Neural cell (in vitro differentiated cells): ENCODE measurements around the gene RAP1A. TPM values are rescaled to one million over a fixed set of nuclear protein-coding genes. Genes with fewer than 3 reads are reported as not detected.
"Not testable (repeated sequence)": the region's sequence is repeated elsewhere in the genome, so short reads cannot be mapped to it uniquely, and the experiment has no call there.

Experiments
- H2AFZ ChIP-seq: fragments of 200-600, 300-800 bp; sonication (generic), shearing (Covaris generic); 2 replicates; pipeline ENCODE4 v1.6.0; 2014; ENCODE audit warnings: low read depth, mild to moderate bottlenecking, antibody characterized with exemption, low read length, moderate library complexity
- H3F3A ChIP-seq: fragments of 200-600 bp; shearing (Covaris generic); 2 replicates; pipeline ENCODE4 v1.6.1; 2016; ENCODE audit warnings: mild to moderate bottlenecking, moderate library complexity, mixed read lengths, antibody characterized with exemption, low read length; ENCODE audit not compliant: insufficient read depth, poor library complexity, severe bottlenecking
- H3K27ac ChIP-seq: fragments of 200-600, 300-800 bp; sonication (generic), shearing (Covaris generic); 2 replicates; pipeline ENCODE4 v1.5.1; 2014; ENCODE audit warnings: mild to moderate bottlenecking, low read length, moderate library complexity
- H3K27me3 ChIP-seq: fragments of 300-800, 200-600 bp; sonication (generic), shearing (Covaris generic); 2 replicates; pipeline ENCODE4 v1.6.0; 2014; ENCODE audit warnings: mild to moderate bottlenecking, low read depth, low read length, moderate library complexity; ENCODE audit not compliant: insufficient read depth
- H3K36me3 ChIP-seq: fragments of 300-800, 200-600 bp; sonication (generic), shearing (Covaris generic); 2 replicates; pipeline ENCODE4 v1.5.1; 2014; ENCODE audit warnings: mild to moderate bottlenecking, antibody characterized with exemption, low read length, moderate library complexity; ENCODE audit not compliant: insufficient read depth
- H3K4me2 ChIP-seq: fragments of 300-800, 200-600 bp; sonication (generic), shearing (Covaris generic); 2 replicates; pipeline ENCODE4 v1.6.0; 2014; ENCODE audit warnings: mild to moderate bottlenecking, low read length
- H3K4me3 ChIP-seq: fragments of 300-800, 200-600 bp; sonication (generic), shearing (Covaris generic); 2 replicates; pipeline ENCODE4 v1.5.1; 2014; ENCODE audit warnings: mild to moderate bottlenecking, low read length, moderate library complexity
- H3K79me2 ChIP-seq: fragments of 200-600 bp; shearing (Covaris generic); replicated peaks from 2 replicates; pipeline ENCODE4 v1.6.0; 2014; ENCODE audit warnings: mild to moderate bottlenecking, low read length, moderate library complexity; ENCODE audit not compliant: insufficient read depth
- H3K9ac ChIP-seq: fragments of 300-800, 200-600 bp; sonication (generic), shearing (Covaris generic); 2 replicates; pipeline ENCODE4 v1.6.1; 2016; ENCODE audit warnings: mild to moderate bottlenecking, low read length, mixed read lengths
- H3K9me2 ChIP-seq: fragments of 200-600 bp; shearing (Covaris generic); 2 replicates; pipeline ENCODE4 v1.6.1; 2016; ENCODE audit warnings: mild to moderate bottlenecking, low read length, mixed read lengths; ENCODE audit not compliant: insufficient read depth
- H3K9me3 ChIP-seq: fragments of 200-600, 300-800 bp; sonication (generic), shearing (Covaris generic); 2 replicates; pipeline ENCODE4 v1.6.1; 2016; ENCODE audit warnings: mild to moderate bottlenecking, mixed run types, low read length, moderate library complexity, mixed read lengths
- H4K20me1 ChIP-seq: fragments of 200-600 bp; shearing (Covaris generic); 2 replicates; pipeline ENCODE4 v1.6.1; 2016; ENCODE audit warnings: mild to moderate bottlenecking, mixed run types; ENCODE audit not compliant: insufficient read depth
- CTCF ChIP-seq: fragments of 450-650 bp; IDR thresholded peaks from 2 replicates; pipeline ENCODE4 v1.5.1; 2014; ENCODE audit warnings: antibody characterized with exemption, mild to moderate bottlenecking, moderate library complexity; ENCODE audit not compliant: poor library complexity, severe bottlenecking
- EP300 ChIP-seq: fragments of 450-650 bp; conservative IDR thresholded peaks from 2 replicates; pipeline ENCODE4 v1.6.1; 2014; ENCODE audit warnings: antibody characterized with exemption, mild to moderate bottlenecking, moderate library complexity; ENCODE audit not compliant: poor library complexity, severe bottlenecking
- EZH2 ChIP-seq: fragments of 200-600, 300-800 bp; shearing (Covaris generic), sonication (generic); IDR thresholded peaks from 2 replicates; pipeline ENCODE4 v1.6.1; 2014; ENCODE audit warnings: antibody characterized with exemption, low read length, borderline replicate concordance, mild to moderate bottlenecking; ENCODE audit not compliant: insufficient read depth, poor library complexity, severe bottlenecking
- MXI1 ChIP-seq: fragments of 450-650 bp; conservative IDR thresholded peaks from 2 replicates; pipeline ENCODE4 v1.6.1; 2014; ENCODE audit warnings: antibody characterized with exemption, mild to moderate bottlenecking; ENCODE audit not compliant: poor library complexity, severe bottlenecking
- POLR2AphosphoS5 ChIP-seq: IDR thresholded peaks from 2 replicates; pipeline ENCODE4 v1.6.1; 2012
- RAD21 ChIP-seq: fragments of 450-650 bp; conservative IDR thresholded peaks from 2 replicates; pipeline ENCODE4 v1.6.1; 2014; ENCODE audit warnings: antibody characterized with exemption, mild to moderate bottlenecking, moderate library complexity
- REST ChIP-seq: IDR thresholded peaks from 2 replicates; pipeline ENCODE4 v1.6.1; 2012; ENCODE audit warnings: borderline replicate concordance
- SMC3 ChIP-seq: fragments of 450-650 bp; conservative IDR thresholded peaks from 2 replicates; pipeline ENCODE4 v1.6.1; 2014; ENCODE audit warnings: antibody characterized with exemption, mild to moderate bottlenecking, moderate library complexity; ENCODE audit not compliant: poor library complexity
- TAF1 ChIP-seq: IDR thresholded peaks from 2 replicates; pipeline ENCODE4 v1.6.1; 2012; ENCODE audit warnings: low read depth
- polyA plus RNA-seq: library from polyadenylated mRNA; depleted of rRNA; stranded (reverse); fragments of >200 nt; gene quantifications from 2 replicates; pipeline ENCODE4 v1.2.3, GENCODE V29; 2014

Gene RAP1A
- polyA plus RNA-seq, 1 donor from 2014 or later: 28.7 TPM

DNA sequence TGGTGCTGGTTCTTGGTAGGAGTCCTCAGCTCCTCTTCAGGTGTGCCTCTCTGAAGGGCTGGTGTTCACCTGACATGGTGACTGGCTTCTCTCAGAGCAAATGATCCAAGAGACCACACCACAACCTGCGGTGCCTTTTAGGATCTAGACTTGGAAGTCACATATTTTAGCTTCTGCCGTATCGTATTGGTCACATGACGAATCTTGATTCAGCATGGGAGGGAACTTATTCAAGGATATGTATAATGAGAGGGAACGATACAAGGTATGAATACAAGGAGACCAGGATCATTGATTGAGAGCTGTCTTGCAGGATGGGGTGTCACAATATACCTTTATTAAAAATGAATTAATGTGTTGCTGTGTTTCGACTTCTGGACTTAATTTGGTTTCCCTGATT is 58.0 kb downstream of the RAP1A start:
- Histone ChIP-seq H3K36me3 (no peaks in the 10 kb centered on the region), H2AFZ (no peak overlapping the region), H3K4me3 (no peak overlapping the region), H3K4me2 (no peak overlapping the region), H3F3A (no peaks in the 10 kb centered on the region), H3K9ac (no peak overlapping the region), H3K9me3 (peaks cover 8% of the 10 kb centered on the region), H3K79me2 (peaks cover 16% of the 10 kb centered on the region), H3K27ac (no peak overlapping the region), H3K27me3 (no peaks in the 10 kb centered on the region), H3K9me2 (no peaks in the 10 kb centered on the region), H4K20me1 (no peaks in the 10 kb centered on the region)
- TF ChIP-seq EP300: no peak
- no peak for TF ChIP-seq CTCF
- no peak for TF ChIP-seq TAF1
- no peak for TF ChIP-seq MXI1

DNA sequence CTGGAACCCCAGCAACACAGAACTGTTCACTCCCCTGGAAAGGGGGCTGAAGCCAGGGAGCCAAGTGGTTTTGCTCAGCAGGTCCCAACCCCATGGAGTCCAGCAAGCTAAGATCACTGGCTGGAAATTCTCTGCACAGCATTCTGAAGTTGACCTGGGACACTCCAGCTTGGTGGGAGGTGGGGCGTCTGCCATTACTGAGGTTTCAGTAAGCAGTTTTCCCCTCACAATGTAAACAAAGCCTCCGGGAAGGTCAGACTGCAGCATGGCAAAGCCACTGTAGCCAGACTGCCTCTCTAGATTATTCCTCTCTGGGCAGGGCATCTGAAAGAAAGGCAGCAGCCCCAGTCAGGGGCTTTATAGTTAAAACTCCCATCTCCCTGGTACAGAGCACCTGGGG is 60.0 kb downstream of the RAP1A start:
- no peak overlapping the region for H3K9ac ChIP-seq
- no peaks in the 10 kb centered on the region for H3F3A ChIP-seq
- H3K79me2 ChIP-seq: peaks cover 10% of the 10 kb centered on the region
- H3K9me2 ChIP-seq: no peaks in the 10 kb centered on the region
- H3K4me3 ChIP-seq: no peak overlapping the region
- H3K9me3 ChIP-seq: peaks cover 6% of the 10 kb centered on the region
- no peaks in the 10 kb centered on the region for H3K27me3 ChIP-seq
- TF ChIP-seq SMC3 (no peak), EP300 (no peak), REST (no peak), MXI1 (no peak), TAF1 (no peak), EZH2 (no peak), POLR2AphosphoS5 (no peak), CTCF (no peak), RAD21 (no peak)
- no peak overlapping the region for H3K4me2 ChIP-seq
- H3K36me3 ChIP-seq: no peaks in the 10 kb centered on the region
- no peak overlapping the region for H2AFZ ChIP-seq
- no peak overlapping the region for H3K27ac ChIP-seq
- H4K20me1 ChIP-seq: no peaks in the 10 kb centered on the region

DNA sequence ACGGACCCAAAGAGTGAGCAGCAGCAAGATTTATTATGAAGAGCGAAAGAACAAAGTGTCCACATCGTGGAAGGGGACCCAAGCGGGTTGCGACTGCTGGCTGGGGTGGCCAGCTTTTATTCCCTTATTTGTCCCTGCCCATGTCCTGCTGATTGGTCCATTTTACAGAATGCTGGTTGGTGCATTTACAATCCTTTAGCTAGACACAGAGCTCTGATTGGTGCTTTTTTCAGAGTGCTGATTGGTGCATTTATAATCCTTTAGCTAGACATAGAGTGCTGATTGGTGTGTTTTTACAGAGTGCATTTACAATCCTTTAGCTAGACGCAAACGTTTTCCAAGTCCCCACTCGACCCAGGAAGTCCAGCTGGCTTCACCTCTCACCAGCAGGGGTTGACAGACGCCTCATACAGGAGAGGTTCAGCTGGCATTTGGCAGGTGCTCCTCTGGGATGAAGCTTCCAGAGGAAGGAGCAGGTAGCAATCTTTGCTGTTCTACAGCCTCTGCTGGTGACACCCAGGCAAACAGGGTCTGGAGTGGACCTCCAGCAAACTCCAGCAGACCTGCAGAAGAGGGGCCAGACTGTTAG is 60.7 kb downstream of the RAP1A start:
- not testable (repeated sequence) for H4K20me1 ChIP-seq, H3F3A ChIP-seq, H3K36me3 ChIP-seq, H3K27ac ChIP-seq, H3K4me3 ChIP-seq, H3K9ac ChIP-seq, H2AFZ ChIP-seq, H3K27me3 ChIP-seq, H3K9me3 ChIP-seq, H3K9me2 ChIP-seq, H3K4me2 ChIP-seq
- H3K79me2 ChIP-seq: peaks cover 10% of the 10 kb centered on the region

GRCh38 chr1:111685293-111686153 is 65.9 kb downstream of the RAP1A start:
- not testable (repeated sequence) for H4K20me1 ChIP-seq, H3K9me2 ChIP-seq, H3K27me3 ChIP-seq, H3K79me2 ChIP-seq, H3K9me3 ChIP-seq, H3K27ac ChIP-seq, H2AFZ ChIP-seq, H3K4me2 ChIP-seq, H3K9ac ChIP-seq, H3K36me3 ChIP-seq, H3K4me3 ChIP-seq, H3F3A ChIP-seq
